Activated CD8-positive, alpha-beta T cell treated with anti-CD3 and anti-CD28 coated beads for 36 hours (primary cell): ENCODE data around the gene TBC1D8. TPM values are rescaled to one million over a fixed set of nuclear protein-coding genes. Genes with fewer than 3 reads are reported as not detected.

Experiments
- ATAC-seq: fragments of 200-7000 bp; cut with Tn5 transposase; one replicate; pipeline ENCODE4 v1.10.0; 2021; ENCODE audit warnings: mild to moderate bottlenecking, moderate library complexity
- CTCF ChIA-PET: fragments of 350-600 bp; sonication (Branson Sonifier 250); formaldehyde crosslinking; loops from one replicate; lab custom pipeline; 2021; ENCODE audit warnings: antibody characterized with exemption; lab: Charles Lee
- POLR2A ChIA-PET: fragments of 350-600 bp; sonication (Branson Sonifier 250); formaldehyde crosslinking; loops from one replicate; lab custom pipeline; 2021; ENCODE audit warnings: antibody characterized with exemption; lab: Charles Lee
- DNase-seq: peaks from one replicate; pipeline ENCODE4 v3.0.0-alpha.2; 2020
- H3K27ac Mint-ChIP-seq: one replicate; pipeline ENCODE4 v1.8.0; 2021; ENCODE audit warnings: mild to moderate bottlenecking, mixed read lengths
- H3K27me3 Mint-ChIP-seq: one replicate; pipeline ENCODE4 v1.8.0; 2021; ENCODE audit warnings: mixed read lengths
- H3K36me3 Mint-ChIP-seq: one replicate; pipeline ENCODE4 v1.8.0; 2021; ENCODE audit warnings: low read depth, mixed read lengths
- H3K4me1 Mint-ChIP-seq: one replicate; pipeline ENCODE4 v1.8.0; 2021; ENCODE audit warnings: low read depth, mixed read lengths
- H3K4me3 Mint-ChIP-seq: one replicate; pipeline ENCODE4 v1.8.0; 2021; ENCODE audit warnings: mild to moderate bottlenecking, moderate library complexity, mixed read lengths
- H3K9me3 Mint-ChIP-seq: one replicate; pipeline ENCODE4 v1.8.0; 2021; ENCODE audit warnings: mixed read lengths
- intact Hi-C: fragments of 100-400 bp; cut with micrococcal nuclease; formaldehyde crosslinking; loops from one replicate; pipeline ENCODE4 v1.10.0; 2022
- total RNA-seq, 2 experiments: library from RNA; stranded (reverse); gene quantifications; one replicate each; pipeline ENCODE4 v1.2.3, GENCODE V29; 2021
- TF ChIP-seq, protein P1 (sequence below): fragments of 200-600 bp; IDR thresholded peaks from one replicate; pipeline ENCODE4 v1.8.0; 2022; ENCODE audit warnings: antibody characterized with exemption, mild to moderate bottlenecking

TBC1D8 gene
- total RNA-seq, 2 experiments from 2014 or later, result 3.2 to 3.3 TPM

DNA sequence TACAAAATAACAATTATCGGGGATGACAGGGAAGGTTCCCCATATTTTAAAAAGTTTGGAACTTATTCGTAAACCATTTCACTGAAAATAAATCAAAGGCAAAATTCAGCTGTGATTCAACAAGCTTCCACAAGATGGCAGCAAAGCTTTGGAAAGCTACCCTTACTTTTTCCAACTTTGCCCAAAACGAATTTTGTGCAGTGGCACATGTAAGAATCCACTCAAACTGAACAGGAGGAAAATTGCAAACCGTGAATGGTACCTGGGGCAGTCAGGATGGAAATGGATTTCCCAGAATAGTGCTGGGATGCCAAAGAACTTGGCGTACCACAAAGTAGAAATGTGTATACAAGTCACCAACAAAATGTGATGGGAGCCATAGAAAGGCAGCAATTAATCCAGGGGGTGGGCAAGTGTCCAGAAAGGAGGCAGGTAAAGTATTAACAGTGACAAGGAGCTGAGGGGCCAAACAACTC lies 138.4 kb downstream of the TBC1D8 start:
- TF ChIP-seq, protein P1, sequence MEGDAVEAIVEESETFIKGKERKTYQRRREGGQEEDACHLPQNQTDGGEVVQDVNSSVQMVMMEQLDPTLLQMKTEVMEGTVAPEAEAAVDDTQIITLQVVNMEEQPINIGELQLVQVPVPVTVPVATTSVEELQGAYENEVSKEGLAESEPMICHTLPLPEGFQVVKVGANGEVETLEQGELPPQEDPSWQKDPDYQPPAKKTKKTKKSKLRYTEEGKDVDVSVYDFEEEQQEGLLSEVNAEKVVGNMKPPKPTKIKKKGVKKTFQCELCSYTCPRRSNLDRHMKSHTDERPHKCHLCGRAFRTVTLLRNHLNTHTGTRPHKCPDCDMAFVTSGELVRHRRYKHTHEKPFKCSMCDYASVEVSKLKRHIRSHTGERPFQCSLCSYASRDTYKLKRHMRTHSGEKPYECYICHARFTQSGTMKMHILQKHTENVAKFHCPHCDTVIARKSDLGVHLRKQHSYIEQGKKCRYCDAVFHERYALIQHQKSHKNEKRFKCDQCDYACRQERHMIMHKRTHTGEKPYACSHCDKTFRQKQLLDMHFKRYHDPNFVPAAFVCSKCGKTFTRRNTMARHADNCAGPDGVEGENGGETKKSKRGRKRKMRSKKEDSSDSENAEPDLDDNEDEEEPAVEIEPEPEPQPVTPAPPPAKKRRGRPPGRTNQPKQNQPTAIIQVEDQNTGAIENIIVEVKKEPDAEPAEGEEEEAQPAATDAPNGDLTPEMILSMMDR, result peak; percentile 90
- ChIA-PET CTCF (interaction anchor here (0.7 to 4.5 kb wide), 19 partner anchors 8 to 432 kb away, joined by 3 to 29 read pairs (median 3); partner anchors contain the start of genes RPL31 and TBC1D8), POLR2A (interaction anchor here (0.7 to 1.3 kb wide), 3 partner anchors 10 to 384 kb away, joined by 3 to 8 read pairs (median 3); partner anchors contain the start of gene RPL31)
- intact Hi-C loops, result loop anchor here (5.0 kb wide), 1 partner anchor 195 kb away; no protein-coding TSS in a partner anchor
- Mint-ChIP-seq H3K36me3 (peaks cover 50% of the 10 kb centered on the region), H3K27me3 (no peaks in the 10 kb centered on the region), H3K4me3 (no peak overlapping the region), H3K4me1 (peaks cover 22% of the 10 kb centered on the region), H3K9me3 (no peaks in the 10 kb centered on the region), H3K27ac (no peak overlapping the region)
- no peak for ATAC-seq
- DNase-seq, result peak; percentile 34

DNA sequence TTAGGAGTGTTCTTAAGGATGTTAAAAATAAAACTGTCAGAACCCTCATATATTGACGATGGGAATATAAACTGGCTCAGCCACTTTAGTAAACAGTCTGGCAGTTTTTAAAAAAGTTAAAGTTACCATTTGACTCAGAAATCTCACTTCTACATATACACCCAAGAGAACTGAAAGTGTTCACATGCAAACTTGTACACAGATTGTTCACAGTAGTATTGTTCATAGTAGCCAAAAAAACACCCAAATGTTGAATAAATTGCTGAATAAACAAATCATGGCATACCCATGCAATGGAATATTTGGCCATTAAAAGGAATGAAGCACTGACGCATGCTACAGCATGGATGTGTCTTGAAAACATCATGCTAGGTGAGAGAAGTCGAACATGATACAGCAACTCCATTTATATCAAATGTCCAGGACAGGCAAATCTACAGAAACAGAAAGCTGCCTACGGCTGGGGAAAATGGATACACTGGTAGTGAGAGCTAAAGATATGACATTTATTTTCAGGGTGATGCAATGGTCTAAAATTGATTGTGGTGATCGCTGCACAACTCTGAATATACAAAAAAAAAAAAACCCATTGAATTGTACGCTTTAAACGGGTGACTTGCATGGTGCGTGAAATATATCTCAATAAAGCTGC lies 139.0 kb downstream of the TBC1D8 start:
- peaks cover 55% of the 10 kb centered on the region for H3K36me3 Mint-ChIP-seq
- no peak for ATAC-seq
- CTCF ChIA-PET, result interaction anchor here (0.6 to 4.5 kb wide), 20 partner anchors 8 to 431 kb away, joined by 3 to 29 read pairs (median 3); partner anchors contain the start of genes RPL31 and TBC1D8

DNA sequence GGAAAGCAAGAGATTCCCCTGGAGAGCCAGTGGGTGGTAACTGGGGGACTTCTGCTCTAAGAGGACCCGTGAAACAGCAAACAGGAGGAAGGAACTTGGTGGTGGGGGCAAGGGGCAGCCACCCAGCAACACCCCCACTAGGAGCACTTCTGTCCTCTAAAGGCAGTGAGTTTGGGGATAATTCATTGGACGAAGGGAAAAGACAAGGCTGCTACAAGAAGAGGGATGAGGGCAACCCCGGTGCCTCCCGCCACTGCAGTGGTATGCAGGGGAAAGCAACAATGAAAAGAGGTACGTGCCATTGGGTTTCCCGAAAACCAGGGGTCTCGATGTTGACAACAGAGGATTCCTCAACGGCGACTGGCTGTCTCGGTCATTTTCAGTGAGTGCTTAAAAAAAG lies 140.0 kb downstream of the TBC1D8 start:
- CTCF ChIA-PET, result interaction anchor here (4.5 kb wide), 1 partner anchor 141 kb away, joined by 29 read pairs; the partner anchor contains the start of gene TBC1D8
- Mint-ChIP-seq H3K9me3 (no peaks in the 10 kb centered on the region), H3K36me3 (peaks cover 63% of the 10 kb centered on the region), H3K4me3 (no peak overlapping the region), H3K4me1 (peaks cover 38% of the 10 kb centered on the region), H3K27ac (peak overlapping the region; percentile 66), H3K27me3 (no peaks in the 10 kb centered on the region)
- POLR2A ChIA-PET, result no interaction called here
- intact Hi-C loops, result loop anchor here (5.0 kb wide), 1 partner anchor 196 kb away; no protein-coding TSS in a partner anchor
- TF ChIP-seq, protein P1, result no peak
- DNase-seq (no peak), ATAC-seq (no peak)

More for the DNA sequence above, 139.0 kb downstream of the TBC1D8 start:
- intact Hi-C loops, result loop anchor here (5.0 kb wide), 1 partner anchor 195 kb away; no protein-coding TSS in a partner anchor
- Mint-ChIP-seq H3K27ac (peak overlapping the region; percentile 51), H3K27me3 (no peaks in the 10 kb centered on the region), H3K4me3 (no peak overlapping the region), H3K9me3 (no peaks in the 10 kb centered on the region), H3K4me1 (peaks cover 28% of the 10 kb centered on the region)
- POLR2A ChIA-PET, result interaction anchor here (0.7 to 1.3 kb wide), 3 partner anchors 9 to 383 kb away, joined by 3 to 8 read pairs (median 3); partner anchors contain the start of gene RPL31
- DNase-seq, result no peak
- TF ChIP-seq, protein P1, result no peak

DNA sequence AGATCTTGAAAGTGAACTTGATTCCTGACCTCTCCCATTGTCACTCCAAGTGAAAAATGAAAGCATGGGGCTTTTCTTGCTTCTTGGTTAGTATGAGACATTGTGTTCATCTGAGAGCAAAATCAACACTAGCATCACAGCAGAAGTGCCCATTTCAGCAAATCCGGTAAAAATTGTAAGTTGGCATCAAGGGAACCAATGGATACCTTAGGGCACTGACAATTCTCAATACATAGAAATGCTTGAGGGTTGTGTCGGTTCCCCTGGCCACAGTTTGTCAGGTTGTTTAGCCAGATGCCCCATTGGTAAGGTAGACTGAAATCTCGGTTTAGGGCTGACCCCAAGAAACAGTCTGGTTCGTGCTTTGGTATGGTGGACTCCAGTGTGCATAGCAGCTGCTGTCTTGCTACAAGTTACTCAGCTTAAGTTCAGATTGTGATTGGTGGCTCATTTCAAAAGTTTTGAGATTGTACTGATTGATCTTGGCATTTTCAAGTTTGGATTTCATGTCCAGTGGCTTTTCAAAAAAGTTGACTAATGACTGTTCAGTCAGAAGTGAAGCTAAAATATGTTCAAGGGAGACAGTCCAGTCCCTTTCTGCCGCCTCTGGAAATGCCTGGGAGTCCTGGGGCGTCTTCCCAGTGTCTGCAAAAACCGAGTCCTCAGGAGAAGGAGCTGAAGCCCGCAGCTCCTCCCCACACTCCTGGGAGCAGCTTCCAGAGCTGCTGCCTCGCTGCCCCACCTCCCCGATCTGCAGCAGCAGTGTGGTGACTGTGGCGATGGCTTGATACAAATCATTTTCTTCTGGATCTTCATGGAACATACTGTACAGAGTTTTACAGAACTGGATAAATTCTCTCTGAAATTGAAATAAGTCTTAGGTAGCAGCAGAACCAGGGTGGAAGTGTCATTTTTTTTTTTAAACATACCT lies 143.5 kb downstream of the TBC1D8 start:
- POLR2A ChIA-PET, result no interaction called here
- CTCF ChIA-PET, result interaction anchor here (1.3 to 4.2 kb wide), 2 partner anchors 160 to 198 kb away, joined by 3 to 21 read pairs; no protein-coding TSS in a partner anchor
- Mint-ChIP-seq H3K36me3 (peaks cover 74% of the 10 kb centered on the region), H3K4me3 (no peak overlapping the region), H3K27me3 (no peaks in the 10 kb centered on the region), H3K4me1 (peaks cover 62% of the 10 kb centered on the region), H3K27ac (peak overlapping the region; percentile 75), H3K9me3 (no peaks in the 10 kb centered on the region)
- ATAC-seq (peak; percentile 18), DNase-seq (no peak)
- TF ChIP-seq, protein P1, result no peak
- intact Hi-C loops, result no loop called here
